22Rv1 (cell line): ENCODE measurements around the gene MFSD6.

Source experiments
- CTCF ChIP-seq: fragments of 450-650 bp; IDR thresholded peaks from 2 replicates; pipeline ENCODE4 v1.5.1; 2017; ENCODE audit warnings: mild to moderate bottlenecking
- ZFX ChIP-seq: fragments of 450-650 bp; IDR thresholded peaks from 2 replicates; pipeline ENCODE4 v1.6.1; 2017; ENCODE audit warnings: antibody characterized with exemption, borderline replicate concordance

- no peak for TF ChIP-seq CTCF
- no peak for TF ChIP-seq ZFX
Measured at GRCh38 chr2:190527214-190527613, 119.1 kb downstream of the MFSD6 start.
